ENCODE measurements around the gene FANCG. TPM values are rescaled to one million over a fixed set of nuclear protein-coding genes. Genes with fewer than 3 reads are reported as not detected.

The FANCG gene
- total and polyA plus RNA-seq, 2 of the 8 experiments (the other 6 are each of a cell fraction or from before 2014, with no cell fraction given): 66.6 to 87.1 TPM

GRCh38 chr9:35108946-35109575 is 29.3 kb upstream of the FANCG start (continued):
- no peak for TF ChIP-seq ATF3 (IDR thresholded peaks at IDR 0.05; ENCODE audit: insufficient read depth, low read depth, low read length)
- no peak for TF ChIP-seq RFX5 (IDR thresholded peaks at IDR 0.05; ENCODE audit: borderline replicate concordance, low read depth, low read length)

Data from H1 (cell line).